ENCODE data around the gene TAF1D. TPM values are rescaled to one million over a fixed set of nuclear protein-coding genes. Genes with fewer than 3 reads are reported as not detected.
A peak's percentile ranks its signal among the peaks of the same experiment; 100 is the strongest.

Gene TAF1D
- total and polyA plus RNA-seq, 10 of the 15 experiments (the other 5 are each of a cell fraction or from before 2014, with no cell fraction given): 101 to 314 (median 199) TPM

DNA sequence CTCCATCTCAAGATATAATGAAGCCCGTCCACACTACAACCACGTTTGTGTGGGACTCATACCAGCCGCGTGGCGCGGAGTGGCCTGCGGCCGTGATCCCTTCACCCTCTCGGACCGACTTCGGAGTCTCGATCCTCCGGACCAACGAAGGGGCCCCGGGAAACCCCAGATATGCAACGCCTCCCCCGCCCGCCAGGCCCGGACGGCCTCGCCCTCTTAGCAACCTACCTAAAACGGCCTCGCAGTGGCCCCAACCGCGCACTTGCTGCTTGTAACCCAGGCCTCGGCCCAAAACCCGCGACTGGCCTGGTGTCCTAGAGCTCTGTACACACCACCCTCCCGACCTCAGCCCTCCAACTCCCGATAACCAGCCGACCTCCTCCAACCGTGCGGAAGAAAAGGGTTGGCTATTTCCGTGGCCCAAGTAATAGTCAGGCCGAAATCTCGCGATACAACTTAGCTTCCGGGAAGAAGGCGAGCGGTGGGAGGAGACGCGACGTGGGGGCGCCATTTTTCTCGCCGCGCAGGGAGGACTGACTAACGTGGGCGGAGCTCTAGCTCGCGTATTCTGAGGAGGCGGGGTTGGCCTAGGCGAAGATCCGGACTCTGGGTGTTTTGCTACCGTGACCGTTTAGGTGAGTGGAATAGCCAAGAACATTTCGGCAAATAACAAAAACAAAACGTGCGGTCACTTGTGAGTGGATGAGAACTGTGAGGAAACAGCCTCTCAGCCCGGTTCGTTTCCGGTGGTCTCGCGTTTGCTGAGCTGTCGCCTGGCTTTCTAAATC, at the start of gene TAF1D, which contains the start of gene C11orf54 (continued):
- TF ChIP-seq, protein P1, sequence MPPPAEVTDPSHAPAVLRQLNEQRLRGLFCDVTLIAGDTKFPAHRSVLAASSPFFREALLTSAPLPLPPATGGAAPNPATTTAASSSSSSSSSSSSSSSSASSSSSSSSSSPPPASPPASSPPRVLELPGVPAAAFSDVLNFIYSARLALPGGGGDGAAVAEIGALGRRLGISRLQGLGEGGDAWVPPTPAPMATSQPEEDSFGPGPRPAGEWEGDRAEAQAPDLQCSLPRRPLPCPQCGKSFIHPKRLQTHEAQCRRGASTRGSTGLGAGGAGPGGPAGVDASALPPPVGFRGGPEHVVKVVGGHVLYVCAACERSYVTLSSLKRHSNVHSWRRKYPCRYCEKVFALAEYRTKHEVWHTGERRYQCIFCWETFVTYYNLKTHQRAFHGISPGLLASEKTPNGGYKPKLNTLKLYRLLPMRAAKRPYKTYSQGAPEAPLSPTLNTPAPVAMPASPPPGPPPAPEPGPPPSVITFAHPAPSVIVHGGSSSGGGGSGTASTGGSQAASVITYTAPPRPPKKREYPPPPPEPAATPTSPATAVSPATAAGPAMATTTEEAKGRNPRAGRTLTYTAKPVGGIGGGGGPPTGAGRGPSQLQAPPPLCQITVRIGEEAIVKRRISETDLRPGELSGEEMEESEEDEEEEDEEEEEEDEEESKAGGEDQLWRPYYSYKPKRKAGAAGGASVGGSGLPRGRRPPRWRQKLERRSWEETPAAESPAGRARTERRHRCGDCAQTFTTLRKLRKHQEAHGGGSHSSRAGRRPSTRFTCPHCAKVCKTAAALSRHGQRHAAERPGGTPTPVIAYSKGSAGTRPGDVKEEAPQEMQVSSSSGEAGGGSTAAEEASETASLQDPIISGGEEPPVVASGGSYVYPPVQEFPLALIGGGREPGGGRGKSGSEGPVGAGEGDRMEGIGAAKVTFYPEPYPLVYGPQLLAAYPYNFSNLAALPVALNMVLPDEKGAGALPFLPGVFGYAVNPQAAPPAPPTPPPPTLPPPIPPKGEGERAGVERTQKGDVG (CRISPR knock-in tag; IDR thresholded peaks at IDR 0.05): 0 out of 2 replicates have a peak, but pooled peaks have one; percentile 33
- TF ChIP-seq ZNF622 (IDR thresholded peaks at IDR 0.05) (no peak), EED (IDR thresholded peaks at IDR 0.05; ENCODE audit: low read depth) (no peak), SRF (IDR thresholded peaks at IDR 0.05; ENCODE audit: low read depth in 2 of 2, low read length in 2 of 2) (0 out of 4 replicates have a peak, but pooled peaks of 1 of the 2 experiments have one; percentile 32), RAD21 (IDR thresholded peaks at IDR 0.05; ENCODE audit: insufficient read depth, low read depth, low read length) (no peak), RELA (IDR thresholded peaks at IDR 0.05; ENCODE audit: borderline replicate concordance, partially characterized antibody) (peak; percentile 37), ETV6 (conservative IDR thresholded peaks at IDR 0.05 in 1 of 2, IDR thresholded peaks at IDR 0.05 in 1 of 2; ENCODE audit: borderline replicate concordance in 1 of 2, low read depth in 1 of 2) (peak in 1 of 2 experiments; percentile 13; a peak in 1 of 4 replicates), NR2F1 (conservative IDR thresholded peaks at IDR 0.05) (no peak; the same call in 1 of the 2 replicates), JUND (IDR thresholded peaks at IDR 0.05; ENCODE audit: low read depth, low read length) (0 out of 2 replicates have a peak, but pooled peaks have one; percentile 22), HDGF (IDR thresholded peaks at IDR 0.05) (peak; percentile 69; the same call in 1 of the 2 replicates), MTA3 (IDR thresholded peaks at IDR 0.05; ENCODE audit: borderline replicate concordance, low read length) (0 out of 2 replicates have a peak, but pooled peaks have one; percentile 71), ZNF217 (IDR thresholded peaks at IDR 0.05) (no peak), IKZF1 (conservative IDR thresholded peaks at IDR 0.05) (peak; percentile 59), RBBP5 (conservative IDR thresholded peaks at IDR 0.05) (no peak), TCF3 (IDR thresholded peaks at IDR 0.05; ENCODE audit: borderline replicate concordance, insufficient read depth, low read depth, low read length) (0 out of 2 replicates have a peak, but pooled peaks have one; percentile 25), SMARCA5 (IDR thresholded peaks at IDR 0.05) (0 out of 2 replicates have a peak, but pooled peaks have one; percentile 37), HDAC2 (IDR thresholded peaks at IDR 0.05) (no peak)
- TF ChIP-seq, protein P2, sequence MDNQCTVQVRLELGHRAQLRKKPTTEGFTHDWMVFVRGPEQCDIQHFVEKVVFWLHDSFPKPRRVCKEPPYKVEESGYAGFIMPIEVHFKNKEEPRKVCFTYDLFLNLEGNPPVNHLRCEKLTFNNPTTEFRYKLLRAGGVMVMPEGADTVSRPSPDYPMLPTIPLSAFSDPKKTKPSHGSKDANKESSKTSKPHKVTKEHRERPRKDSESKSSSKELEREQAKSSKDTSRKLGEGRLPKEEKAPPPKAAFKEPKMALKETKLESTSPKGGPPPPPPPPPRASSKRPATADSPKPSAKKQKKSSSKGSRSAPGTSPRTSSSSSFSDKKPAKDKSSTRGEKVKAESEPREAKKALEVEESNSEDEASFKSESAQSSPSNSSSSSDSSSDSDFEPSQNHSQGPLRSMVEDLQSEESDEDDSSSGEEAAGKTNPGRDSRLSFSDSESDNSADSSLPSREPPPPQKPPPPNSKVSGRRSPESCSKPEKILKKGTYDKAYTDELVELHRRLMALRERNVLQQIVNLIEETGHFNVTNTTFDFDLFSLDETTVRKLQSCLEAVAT (IDR thresholded peaks at IDR 0.05): peak; percentile 85
- TF ChIP-seq, protein P3, sequence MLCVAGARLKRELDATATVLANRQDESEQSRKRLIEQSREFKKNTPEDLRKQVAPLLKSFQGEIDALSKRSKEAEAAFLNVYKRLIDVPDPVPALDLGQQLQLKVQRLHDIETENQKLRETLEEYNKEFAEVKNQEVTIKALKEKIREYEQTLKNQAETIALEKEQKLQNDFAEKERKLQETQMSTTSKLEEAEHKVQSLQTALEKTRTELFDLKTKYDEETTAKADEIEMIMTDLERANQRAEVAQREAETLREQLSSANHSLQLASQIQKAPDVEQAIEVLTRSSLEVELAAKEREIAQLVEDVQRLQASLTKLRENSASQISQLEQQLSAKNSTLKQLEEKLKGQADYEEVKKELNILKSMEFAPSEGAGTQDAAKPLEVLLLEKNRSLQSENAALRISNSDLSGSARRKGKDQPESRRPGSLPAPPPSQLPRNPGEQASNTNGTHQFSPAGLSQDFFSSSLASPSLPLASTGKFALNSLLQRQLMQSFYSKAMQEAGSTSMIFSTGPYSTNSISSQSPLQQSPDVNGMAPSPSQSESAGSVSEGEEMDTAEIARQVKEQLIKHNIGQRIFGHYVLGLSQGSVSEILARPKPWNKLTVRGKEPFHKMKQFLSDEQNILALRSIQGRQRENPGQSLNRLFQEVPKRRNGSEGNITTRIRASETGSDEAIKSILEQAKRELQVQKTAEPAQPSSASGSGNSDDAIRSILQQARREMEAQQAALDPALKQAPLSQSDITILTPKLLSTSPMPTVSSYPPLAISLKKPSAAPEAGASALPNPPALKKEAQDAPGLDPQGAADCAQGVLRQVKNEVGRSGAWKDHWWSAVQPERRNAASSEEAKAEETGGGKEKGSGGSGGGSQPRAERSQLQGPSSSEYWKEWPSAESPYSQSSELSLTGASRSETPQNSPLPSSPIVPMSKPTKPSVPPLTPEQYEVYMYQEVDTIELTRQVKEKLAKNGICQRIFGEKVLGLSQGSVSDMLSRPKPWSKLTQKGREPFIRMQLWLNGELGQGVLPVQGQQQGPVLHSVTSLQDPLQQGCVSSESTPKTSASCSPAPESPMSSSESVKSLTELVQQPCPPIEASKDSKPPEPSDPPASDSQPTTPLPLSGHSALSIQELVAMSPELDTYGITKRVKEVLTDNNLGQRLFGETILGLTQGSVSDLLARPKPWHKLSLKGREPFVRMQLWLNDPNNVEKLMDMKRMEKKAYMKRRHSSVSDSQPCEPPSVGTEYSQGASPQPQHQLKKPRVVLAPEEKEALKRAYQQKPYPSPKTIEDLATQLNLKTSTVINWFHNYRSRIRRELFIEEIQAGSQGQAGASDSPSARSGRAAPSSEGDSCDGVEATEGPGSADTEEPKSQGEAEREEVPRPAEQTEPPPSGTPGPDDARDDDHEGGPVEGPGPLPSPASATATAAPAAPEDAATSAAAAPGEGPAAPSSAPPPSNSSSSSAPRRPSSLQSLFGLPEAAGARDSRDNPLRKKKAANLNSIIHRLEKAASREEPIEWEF (IDR thresholded peaks at IDR 0.05; ENCODE audit: insufficient replicate concordance, low read depth, low read length): no peak

All from GM12878 (cell line).